ENCODE results near the gene ALDH1B1. TPM values are rescaled to one million over a fixed set of nuclear protein-coding genes. Genes with fewer than 3 reads are reported as not detected.

The ALDH1B1 gene
- total and polyA plus RNA-seq, 2 experiments from 2014 or later: 26.9 to 39.5 TPM

DNA sequence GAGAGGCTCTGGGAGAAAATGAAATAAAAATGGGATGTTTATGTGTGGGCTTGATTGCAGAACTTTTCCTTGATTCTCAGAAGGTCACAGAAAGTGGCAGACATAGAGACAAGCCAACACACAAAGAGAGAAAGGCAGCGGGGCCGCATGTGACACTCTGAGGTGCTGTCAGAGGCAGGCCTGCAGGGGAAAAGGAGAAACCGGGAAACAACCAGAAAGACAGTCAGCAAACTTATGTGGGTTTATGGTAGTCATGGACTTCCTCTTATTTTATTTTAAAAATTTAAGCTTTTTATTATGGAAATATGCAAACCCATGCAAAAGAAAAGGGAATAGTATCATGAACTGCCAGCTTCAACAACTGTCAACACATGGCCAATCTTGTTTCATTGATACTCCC lies 48.0 kb downstream of the ALDH1B1 start:
- in situ Hi-C loops (cut with MboI): no loop called here

DNA sequence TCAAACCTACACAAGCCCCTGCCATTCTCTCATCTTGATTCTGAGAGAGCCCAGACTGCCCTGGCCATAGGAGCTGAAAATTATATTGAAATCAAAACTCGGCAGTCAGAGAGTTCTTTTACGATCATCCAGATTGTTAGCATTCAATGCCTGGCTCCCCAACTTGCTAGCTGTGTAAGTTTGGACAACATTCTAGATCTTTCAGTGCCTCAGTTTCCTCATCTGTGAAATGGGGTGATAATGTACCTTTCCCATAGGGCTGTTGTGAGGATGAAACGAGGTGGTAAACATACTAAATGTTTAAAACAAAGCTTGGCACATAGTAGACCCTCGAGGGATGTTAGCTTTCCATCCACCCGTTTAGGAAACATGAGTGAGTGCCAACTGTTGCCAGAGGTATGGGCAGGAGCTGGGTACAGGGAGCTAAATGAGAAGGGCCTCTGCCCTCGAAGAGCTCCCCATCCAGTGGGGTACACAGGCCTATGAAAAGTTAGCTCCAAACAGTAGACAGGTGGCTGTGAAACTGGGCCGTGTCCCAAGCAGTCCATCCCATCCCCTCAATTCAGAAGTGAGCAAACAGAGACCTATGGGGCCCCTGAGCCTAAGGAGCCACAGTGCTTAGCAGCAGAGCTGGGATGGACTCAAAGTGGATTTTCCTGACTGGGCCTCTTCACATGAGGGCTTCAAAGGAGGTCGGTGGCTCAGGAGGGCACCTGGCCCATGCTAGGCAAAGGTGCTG lies 49.0 kb downstream of the ALDH1B1 start:
- H3K4me2 ChIP-seq (ENCODE audit: unreplicated experiment): no peak overlapping the region
- H2AFZ ChIP-seq: no peak overlapping the region
- TF ChIP-seq EZH2 (IDR thresholded peaks at IDR 0.05; ENCODE audit: insufficient read depth, poor library complexity, severe bottlenecking) (no peak), EZH2phosphoT487 (IDR thresholded peaks at IDR 0.05; ENCODE audit: insufficient read depth, low read depth) (no peak)
- H3K27ac ChIP-seq: no peak overlapping the region
- 48 to 51% methylated on average over 8 of the region's 8 CpGs for WGBS, 2 experiments (ENCODE audit: low coverage in 1 of 2, low lambda C conversion rate in 2 of 2, missing lambda C conversion rate in 2 of 2)
- in situ Hi-C loops (cut with MboI): no loop called here
- no peaks in the 10 kb centered on the region for H4K20me1 ChIP-seq (ENCODE audit: insufficient read depth)
- H3K4me3 ChIP-seq: no peak overlapping the region
- no peaks in the 10 kb centered on the region for H3F3A ChIP-seq (ENCODE audit: insufficient read depth)
- H3K27me3 ChIP-seq (replicated peaks; ENCODE audit: insufficient read depth): no peaks in the 10 kb centered on the region
- no peaks in the 10 kb centered on the region for H3K9me2 ChIP-seq (ENCODE audit: insufficient read depth)
- no peaks in the 10 kb centered on the region for H3K36me3 ChIP-seq (ENCODE audit: low read depth)
- H3K4me1 ChIP-seq (ENCODE audit: insufficient read depth): peaks cover 12% of the 10 kb centered on the region; the same call in 1 of the 2 replicates
- no peaks in the 10 kb centered on the region for H3K79me2 ChIP-seq (ENCODE audit: insufficient read depth)
- no peak for DNase-seq
- H3K9me3 ChIP-seq (ENCODE audit: low read depth): no peaks in the 10 kb centered on the region
- no peak overlapping the region for H3K9ac ChIP-seq

More for the DNA sequence above, 48.0 kb downstream of the ALDH1B1 start:
- Histone ChIP-seq H3K4me3 (no peak overlapping the region), H2AFZ (no peak overlapping the region), H3K9ac (no peak overlapping the region), H3K9me3 (ENCODE audit: low read depth) (no peaks in the 10 kb centered on the region), H3K4me1 (ENCODE audit: insufficient read depth) (peaks cover 22% of the 10 kb centered on the region), H3K79me2 (ENCODE audit: insufficient read depth) (no peaks in the 10 kb centered on the region), H3K9me2 (ENCODE audit: insufficient read depth) (no peaks in the 10 kb centered on the region), H3K27me3 (replicated peaks; ENCODE audit: insufficient read depth) (no peaks in the 10 kb centered on the region), H3K27ac (no peak overlapping the region), H3F3A (ENCODE audit: insufficient read depth) (peaks cover 10% of the 10 kb centered on the region), H3K4me2 (ENCODE audit: unreplicated experiment) (no peak overlapping the region), H4K20me1 (ENCODE audit: insufficient read depth) (no peaks in the 10 kb centered on the region), H3K36me3 (ENCODE audit: low read depth) (no peaks in the 10 kb centered on the region)
- WGBS, 2 experiments (ENCODE audit: low coverage in 1 of 2, low lambda C conversion rate in 2 of 2, missing lambda C conversion rate in 2 of 2): 80 to 82% methylated on average over 3 of the region's 3 CpGs
- no peak for DNase-seq
- no peak for TF ChIP-seq EZH2phosphoT487 (IDR thresholded peaks at IDR 0.05; ENCODE audit: insufficient read depth, low read depth)
- no peak for TF ChIP-seq EZH2 (IDR thresholded peaks at IDR 0.05; ENCODE audit: insufficient read depth, poor library complexity, severe bottlenecking)

DNA sequence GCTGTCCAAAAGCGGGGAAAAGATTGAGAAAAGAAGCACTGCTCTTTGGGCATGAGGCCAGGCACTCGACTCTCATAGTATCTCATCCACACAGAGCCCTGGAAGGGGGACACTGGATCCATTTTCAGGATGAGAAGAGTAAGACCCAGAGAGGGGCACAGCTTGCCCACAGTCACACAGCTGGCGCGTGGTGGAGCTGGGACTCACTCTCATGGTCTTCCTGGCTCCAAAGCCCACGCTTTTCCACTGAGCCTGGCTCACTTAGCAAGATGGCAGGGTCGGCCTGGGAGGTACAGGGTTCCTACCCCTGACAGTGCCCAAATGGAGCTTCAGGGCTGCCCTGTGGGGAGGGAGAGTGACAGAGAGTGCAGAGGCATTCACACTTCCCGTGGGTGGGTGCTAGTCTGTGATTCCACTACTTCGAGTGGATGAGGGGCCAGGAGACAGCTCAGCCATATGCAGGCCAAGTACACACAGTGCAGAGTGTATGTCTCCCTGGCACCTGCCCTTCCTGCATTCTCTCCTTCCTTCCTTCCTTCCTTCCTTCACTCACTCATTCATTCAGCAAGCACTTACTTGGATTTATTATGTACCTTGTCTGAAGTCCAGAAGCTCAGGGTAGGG lies 50.1 kb downstream of the ALDH1B1 start:
- no peak overlapping the region for H3K9ac ChIP-seq
- no peak overlapping the region for H3K4me2 ChIP-seq (ENCODE audit: unreplicated experiment)
- no peak for TF ChIP-seq EZH2 (IDR thresholded peaks at IDR 0.05; ENCODE audit: insufficient read depth, poor library complexity, severe bottlenecking)
- no peak for TF ChIP-seq EZH2phosphoT487 (IDR thresholded peaks at IDR 0.05; ENCODE audit: insufficient read depth, low read depth)
- no peaks in the 10 kb centered on the region for H3K27me3 ChIP-seq (replicated peaks; ENCODE audit: insufficient read depth)
- no peak overlapping the region for H3K27ac ChIP-seq
- 67 to 72% methylated on average over 7 of the region's 8 CpGs for WGBS, 2 experiments (ENCODE audit: low coverage in 1 of 2, low lambda C conversion rate in 2 of 2, missing lambda C conversion rate in 2 of 2)
- H4K20me1 ChIP-seq (ENCODE audit: insufficient read depth): no peaks in the 10 kb centered on the region
- in situ Hi-C loops (cut with MboI): no loop called here
- no peaks in the 10 kb centered on the region for H3K9me3 ChIP-seq (ENCODE audit: low read depth)
- peaks cover 5% of the 10 kb centered on the region; the same call in 1 of the 2 replicates for H3K4me1 ChIP-seq (ENCODE audit: insufficient read depth)
- no peaks in the 10 kb centered on the region for H3K9me2 ChIP-seq (ENCODE audit: insufficient read depth)
- no peaks in the 10 kb centered on the region for H3K79me2 ChIP-seq (ENCODE audit: insufficient read depth)
- DNase-seq: no peak
- no peaks in the 10 kb centered on the region for H3K36me3 ChIP-seq (ENCODE audit: low read depth)
- no peaks in the 10 kb centered on the region for H3F3A ChIP-seq (ENCODE audit: insufficient read depth)
- no peak overlapping the region for H2AFZ ChIP-seq
- no peak overlapping the region for H3K4me3 ChIP-seq

DNA sequence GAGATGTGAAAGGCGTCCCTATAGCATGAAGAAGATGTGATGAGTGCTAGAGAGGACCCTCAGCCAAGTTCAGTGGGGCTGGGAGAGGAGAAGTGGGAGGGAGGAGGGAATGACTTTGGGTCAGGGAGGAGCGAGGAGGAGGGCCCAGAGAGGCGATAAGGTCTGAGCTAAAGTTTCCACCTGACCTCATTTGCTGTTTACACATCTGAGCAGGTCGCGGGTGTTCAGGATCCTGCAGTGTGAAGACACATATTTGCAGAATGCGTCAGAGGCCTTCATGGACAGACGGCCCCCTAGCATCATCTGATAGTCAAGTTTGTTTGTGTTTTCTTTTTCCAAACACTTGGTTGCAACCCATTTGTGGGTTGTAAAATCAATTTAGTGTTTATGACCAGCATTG lies 50.7 kb downstream of the ALDH1B1 start:
- Histone ChIP-seq H3K4me1 (ENCODE audit: insufficient read depth) (no peaks in the 10 kb centered on the region), H3F3A (ENCODE audit: insufficient read depth) (no peaks in the 10 kb centered on the region), H3K79me2 (ENCODE audit: insufficient read depth) (no peaks in the 10 kb centered on the region), H3K4me3 (no peak overlapping the region), H3K27ac (no peak overlapping the region), H3K36me3 (ENCODE audit: low read depth) (no peaks in the 10 kb centered on the region), H3K27me3 (replicated peaks; ENCODE audit: insufficient read depth) (no peaks in the 10 kb centered on the region), H3K4me2 (ENCODE audit: unreplicated experiment) (no peak overlapping the region), H3K9me2 (ENCODE audit: insufficient read depth) (no peaks in the 10 kb centered on the region), H2AFZ (no peak overlapping the region), H3K9me3 (ENCODE audit: low read depth) (no peaks in the 10 kb centered on the region), H4K20me1 (ENCODE audit: insufficient read depth) (no peaks in the 10 kb centered on the region), H3K9ac (no peak overlapping the region)
- DNase-seq: no peak
- 32 to 43% methylated on average over 7 of the region's 7 CpGs for WGBS, 2 experiments (ENCODE audit: low coverage in 1 of 2, low lambda C conversion rate in 2 of 2, missing lambda C conversion rate in 2 of 2)
- no peak for TF ChIP-seq EZH2phosphoT487 (IDR thresholded peaks at IDR 0.05; ENCODE audit: insufficient read depth, low read depth)
- TF ChIP-seq EZH2 (IDR thresholded peaks at IDR 0.05; ENCODE audit: insufficient read depth, poor library complexity, severe bottlenecking): no peak
- in situ Hi-C loops (cut with MboI): no loop called here
